GM13976 (cell line): ENCODE data around the gene PSMB1.
A peak's percentile ranks its signal among the peaks of the same experiment; 100 is the strongest.

Experiments
- DNase-seq: peaks from one replicate; pipeline ENCODE4 v3.0.0; 2012; ENCODE audit warnings: low spot score
- CTCF ChIP-seq: IDR thresholded peaks from 2 replicates; pipeline ENCODE4 v1.5.1; 2012; ENCODE audit warnings: borderline replicate concordance, mild to moderate bottlenecking; ENCODE audit not compliant: insufficient read depth; ENCODE audit errors: extremely low read depth, missing control alignments, control extremely low read depth
- in situ Hi-C: fragments of 300-500 bp; cut with MboI; formaldehyde crosslinking; loops from one replicate; pipeline ENCODE4 v1.12.0; 2022; ENCODE audit warnings: low sequenced_read_pairs, mixed read lengths, inconsistent platforms; ENCODE audit not compliant: unreplicated experiment

PSMB1 gene

GRCh38 chr6:170552765-170553533 lies at the start of gene PSMB1:
Gene PSMB1 (minus strand): TSS chr6:170553307. CDS start chr6:170553242, 65 bp downstream.
- peak; percentile 81 for DNase-seq
- no peak for TF ChIP-seq CTCF
- in situ Hi-C loops: no loop called here

GRCh38 chr6:170597278-170597677 lies 44.2 kb upstream of the PSMB1 start:
- TF ChIP-seq CTCF: no peak
- in situ Hi-C loops: no loop called here
- DNase-seq: no peak

GRCh38 chr6:170596426-170596825 lies 43.3 kb upstream of the PSMB1 start:
- in situ Hi-C loops: no loop called here
- TF ChIP-seq CTCF: no peak

GRCh38 chr6:170590725-170591124 lies 37.6 kb upstream of the PSMB1 start:
- TF ChIP-seq CTCF: no peak
- in situ Hi-C loops: no loop called here
- DNase-seq: no peak

More at GRCh38 chr6:170596426-170596825, 43.3 kb upstream of the PSMB1 start:
- no peak for DNase-seq

- in situ Hi-C loops: no loop called here
- DNase-seq: no peak
- no peak for TF ChIP-seq CTCF
Measured at GRCh38 chr6:170584954-170585498, 31.9 kb upstream of the PSMB1 start.

GRCh38 chr6:170584181-170584953 lies 31.3 kb upstream of the PSMB1 start, which contains the start of gene PDCD2:
Gene PDCD2 (minus strand): TSS chr6:170584637. CDS start chr6:170584581, 56 bp downstream.
- no peak for TF ChIP-seq CTCF
- peak; percentile 98 for DNase-seq
- in situ Hi-C loops: no loop called here
